AG09309 (cell line): ENCODE measurements around the gene PHKB.

Experiments used
- DNase-seq: peaks from one replicate; pipeline ENCODE4 v3.0.0-alpha.2; 2010; ENCODE audit warnings: low read depth
- H3K4me3 ChIP-seq: 2 replicates; pipeline ENCODE4 v1.5.1; 2011; ENCODE audit warnings: mild to moderate bottlenecking, low read depth, low read length, moderate library complexity; ENCODE audit not compliant: control insufficient read depth
- CTCF ChIP-seq: IDR thresholded peaks from 2 replicates; pipeline ENCODE4 v1.5.1; 2011; ENCODE audit warnings: mild to moderate bottlenecking, low read depth, low read length, inconsistent platforms; ENCODE audit not compliant: insufficient read depth, control insufficient read depth; ENCODE audit errors: missing control alignments

Gene PHKB

GRCh38 chr16:47581114-47581513 lies 120.0 kb downstream of the PHKB start:
- DNase-seq = no peak
- H3K4me3 ChIP-seq = no peak overlapping the region
- no peak for TF ChIP-seq CTCF

GRCh38 chr16:47584464-47585225 lies 123.5 kb downstream of the PHKB start:
- H3K4me3 ChIP-seq = no peak overlapping the region
- no peak for TF ChIP-seq CTCF
- DNase-seq = no peak

GRCh38 chr16:47586121-47586520 lies 125.0 kb downstream of the PHKB start:
- no peak overlapping the region for H3K4me3 ChIP-seq
- DNase-seq = no peak
- TF ChIP-seq CTCF = no peak

GRCh38 chr16:47590472-47590871 lies 129.3 kb downstream of the PHKB start:
- DNase-seq = no peak
- TF ChIP-seq CTCF = no peak
- no peak overlapping the region for H3K4me3 ChIP-seq

GRCh38 chr16:47592232-47592631 lies 131.1 kb downstream of the PHKB start:
- no peak for DNase-seq

GRCh38 chr16:47599512-47599911 lies 138.4 kb downstream of the PHKB start:
- no peak overlapping the region for H3K4me3 ChIP-seq
- no peak for DNase-seq
- TF ChIP-seq CTCF = no peak

More at GRCh38 chr16:47592232-47592631, 131.1 kb downstream of the PHKB start:
- H3K4me3 ChIP-seq = no peak overlapping the region
- TF ChIP-seq CTCF = no peak

GRCh38 chr16:47600376-47600775 lies 139.2 kb downstream of the PHKB start:
- H3K4me3 ChIP-seq = no peak overlapping the region
- TF ChIP-seq CTCF = no peak
- no peak for DNase-seq
